HepG2 (cell line): Measurements from ENCODE around the gene AKTIP. TPM values are rescaled to one million over a fixed set of nuclear protein-coding genes. Genes with fewer than 3 reads are reported as not detected.

Source experiments
- CREM ChIP-seq, 2 experiments: sonication (generic) in 1 of 2; formaldehyde crosslinking in 1 of 2; IDR thresholded peaks; 2 replicates each; pipeline versions ENCODE4 v1.4.0 to v1.6.1; 2016 to 2020; ENCODE audit warnings: antibody characterized with exemption in 1 of 2, mild to moderate bottlenecking in 1 of 2, missing genetic modification reagents in 1 of 2
- ETS1 ChIP-seq: sonication (generic); formaldehyde crosslinking; IDR thresholded peaks from 2 replicates; pipeline ENCODE4 v1.4.0; 2020; ENCODE audit warnings: missing genetic modification reagents
- FOXC1 ChIP-seq: sonication (generic); formaldehyde crosslinking; IDR thresholded peaks from 2 replicates; pipeline ENCODE4 v1.8.0; 2022; ENCODE audit warnings: mild to moderate bottlenecking, missing genetic modification reagents, borderline replicate concordance
- GPN1 ChIP-seq: sonication (generic); formaldehyde crosslinking; IDR thresholded peaks from 2 replicates; pipeline ENCODE4 v1.5.1; 2020; ENCODE audit warnings: missing genetic modification reagents, borderline replicate concordance
- HNRNPLL ChIP-seq: fragments of 200-400 bp; formaldehyde crosslinking; IDR thresholded peaks from 2 replicates; pipeline ENCODE4 v1.6.1; 2017; ENCODE audit warnings: mild to moderate bottlenecking, low read depth, low read length; ENCODE audit not compliant: poor library complexity, severe bottlenecking
- KAT2B ChIP-seq: fragments of 150-350 bp; IDR thresholded peaks from 2 replicates; pipeline ENCODE4 v1.6.1; 2014; ENCODE audit warnings: low read depth, low read length, borderline replicate concordance
- NFAT5 ChIP-seq: sonication (generic); formaldehyde crosslinking; IDR thresholded peaks from 2 replicates; pipeline ENCODE4 v1.4.0; 2020; ENCODE audit warnings: missing genetic modification reagents
- NFE2L2 ChIP-seq: fragments of 150-350 bp; IDR thresholded peaks from 2 replicates; pipeline ENCODE4 v1.6.1; 2014; ENCODE audit warnings: low read length
- PHF20 ChIP-seq: sonication (generic); formaldehyde crosslinking; IDR thresholded peaks from 2 replicates; pipeline ENCODE4 v1.5.0; 2020; ENCODE audit warnings: mild to moderate bottlenecking, missing genetic modification reagents
- SIN3B ChIP-seq: fragments of 150-350 bp; IDR thresholded peaks from 2 replicates; pipeline ENCODE4 v1.6.1; 2014; ENCODE audit warnings: low read length
- SIX1 ChIP-seq: sonication (generic); formaldehyde crosslinking; IDR thresholded peaks from 2 replicates; pipeline ENCODE4 v1.4.0; 2020; ENCODE audit warnings: missing genetic modification reagents, borderline replicate concordance
- YEATS4 ChIP-seq: sonication (generic); formaldehyde crosslinking; IDR thresholded peaks from 2 replicates; pipeline ENCODE4 v1.4.0; 2020; ENCODE audit warnings: missing genetic modification reagents, borderline replicate concordance
- YY1 ChIP-seq: IDR thresholded peaks from 2 replicates; pipeline ENCODE4 v1.6.1; 2011; ENCODE audit warnings: low read length, low read depth, moderate library complexity, mild to moderate bottlenecking; ENCODE audit not compliant: insufficient read depth, insufficient replicate concordance
- ZHX1 ChIP-seq: sonication (generic); formaldehyde crosslinking; IDR thresholded peaks from 2 replicates; pipeline ENCODE4 v1.8.1; 2022; ENCODE audit warnings: low read depth, mild to moderate bottlenecking, missing genetic modification reagents
- ZKSCAN5 ChIP-seq: sonication (generic); formaldehyde crosslinking; IDR thresholded peaks from 2 replicates; pipeline ENCODE4 v1.5.1; 2020; ENCODE audit warnings: mild to moderate bottlenecking, missing genetic modification reagents
- ZNF282 ChIP-seq: fragments of 450-650 bp; IDR thresholded peaks from 2 replicates; pipeline ENCODE4 v1.6.1; 2018; ENCODE audit not compliant: partially characterized antibody
- ZNF296 ChIP-seq: sonication (generic); formaldehyde crosslinking; conservative IDR thresholded peaks from 2 replicates; pipeline ENCODE4 v1.5.0; 2020; ENCODE audit warnings: mild to moderate bottlenecking, missing genetic modification reagents
- ZNF567 ChIP-seq: sonication (generic); formaldehyde crosslinking; IDR thresholded peaks from 2 replicates; pipeline ENCODE4 v1.8.1; 2023; ENCODE audit warnings: mild to moderate bottlenecking, missing genetic modification reagents, borderline replicate concordance
- ZNF605 ChIP-seq: sonication (generic); formaldehyde crosslinking; IDR thresholded peaks from 2 replicates; pipeline ENCODE4 v1.8.0; 2022; ENCODE audit warnings: mild to moderate bottlenecking, missing genetic modification reagents
- ZSCAN9 ChIP-seq: IDR thresholded peaks from 2 replicates; pipeline ENCODE4 v1.6.1; 2016; ENCODE audit warnings: borderline replicate concordance
- polyA plus RNA-seq, 8 experiments: library from polyadenylated mRNA; depleted of rRNA in 3 of 8; stranded (reverse) in 7 of 8; unstranded in 1 of 8; fragments of >200 nt; fragmentation: Illumina TruSeq in 4 of 8; extraction: Trizol in 4 of 8; gene quantifications; 2 replicates each; pipeline versions ENCODE4 v1.2.1 to v1.2.3, GENCODE V29; 2011 to 2016; ENCODE audit warnings: low read depth in 4 of 8, missing spikeins in 1 of 8, mixed read lengths in 1 of 8; ENCODE audit not compliant: insufficient read depth in 1 of 8
- total RNA-seq, 5 experiments: library from RNA; depleted of rRNA; stranded (reverse); fragments of >200 nt; fragmentation: Illumina TruSeq; extraction: Trizol; gene quantifications; 2 replicates each; pipeline ENCODE4 v1.2.3, GENCODE V29; 2016; ENCODE audit warnings: low read depth in 1 of 5

The AKTIP gene
- total and polyA plus RNA-seq, 2 of the 13 experiments (the other 11 are each of a cell fraction or from before 2014, with no cell fraction given) = 28.8 to 49.0 TPM

- TF ChIP-seq KAT2B (no peak), ZNF282 (no peak), SIN3B (peak; percentile 26; the same call in 1 of the 2 replicates), ZKSCAN5 (CRISPR knock-in tag) (0 out of 2 replicates have a peak, but pooled peaks have one; percentile 63), CREM (IDR thresholded peaks at IDR 0.05) (peak; percentile 60), CREM (CRISPR knock-in tag; IDR thresholded peaks at IDR 0.05) (no peak), PHF20 (CRISPR knock-in tag) (peak; percentile 42; the same call in 1 of the 2 replicates), GPN1 (no peak), ZNF567 (CRISPR knock-in tag) (no peak), YY1 (no peak), SIX1 (CRISPR knock-in tag) (0 out of 2 replicates have a peak, but pooled peaks have one; percentile 60), HNRNPLL (no peak), YEATS4 (CRISPR knock-in tag) (0 out of 2 replicates have a peak, but pooled peaks have one; percentile 35), NFAT5 (CRISPR knock-in tag) (no peak), NFE2L2 (no peak), ZHX1 (CRISPR knock-in tag) (no peak), ZSCAN9 (CRISPR knock-in tag) (no peak), ZNF296 (peak; percentile 81), ETS1 (CRISPR knock-in tag) (no peak), ZNF605 (CRISPR knock-in tag) (peak; percentile 73), FOXC1 (CRISPR knock-in tag) (peak; percentile 41; the same call in 1 of the 2 replicates)
These were observed 8.6 kb upstream of the AKTIP start (continued) for GRCh38 chr16:53511403-53512280.
